ENCODE measurements around the gene AMMECR1L.
"Not testable (repeated sequence)": the region's sequence is repeated elsewhere in the genome, so short reads cannot be mapped to it uniquely, and the experiment has no call there.

The AMMECR1L gene

DNA sequence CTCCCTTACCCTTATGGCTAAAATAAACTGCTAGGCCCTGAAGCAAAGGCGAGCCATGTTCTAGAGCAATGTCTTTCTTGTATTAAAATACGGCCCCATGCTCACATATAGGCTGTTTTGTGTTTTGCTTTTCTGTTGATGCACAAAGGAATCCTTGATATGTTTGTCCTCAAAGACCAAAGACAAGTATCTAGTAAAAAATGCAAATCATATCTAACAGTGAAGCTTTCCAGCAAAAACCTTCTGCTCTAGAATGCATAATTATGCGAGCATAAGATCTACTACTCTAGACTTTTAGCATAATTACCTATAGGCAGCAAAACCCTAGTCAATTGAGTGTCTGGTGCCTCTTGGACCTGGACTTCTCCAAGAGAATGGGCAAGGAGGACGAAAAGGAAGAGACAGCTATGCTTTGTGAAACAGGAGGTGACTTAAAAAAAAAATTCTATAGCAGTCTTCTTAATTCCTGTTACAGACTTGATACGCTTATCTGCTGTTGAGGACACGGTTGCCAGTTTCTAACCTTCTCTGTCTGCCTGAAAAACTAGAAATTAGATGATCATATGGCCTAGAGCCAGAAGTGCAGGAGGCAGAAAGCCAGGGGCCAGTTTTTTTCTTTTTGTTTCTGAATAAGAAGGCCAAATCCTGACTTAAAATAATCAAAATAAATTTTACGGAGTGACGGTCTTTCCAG lies 1.5 kb upstream of the AMMECR1L start:
- H3K4me3 ChIP-seq (ENCODE audit: control insufficient read depth, low read depth, low read length), result peak overlapping the region; percentile 11
- no peak for DNase-seq (ENCODE audit: low read depth)

DNA sequence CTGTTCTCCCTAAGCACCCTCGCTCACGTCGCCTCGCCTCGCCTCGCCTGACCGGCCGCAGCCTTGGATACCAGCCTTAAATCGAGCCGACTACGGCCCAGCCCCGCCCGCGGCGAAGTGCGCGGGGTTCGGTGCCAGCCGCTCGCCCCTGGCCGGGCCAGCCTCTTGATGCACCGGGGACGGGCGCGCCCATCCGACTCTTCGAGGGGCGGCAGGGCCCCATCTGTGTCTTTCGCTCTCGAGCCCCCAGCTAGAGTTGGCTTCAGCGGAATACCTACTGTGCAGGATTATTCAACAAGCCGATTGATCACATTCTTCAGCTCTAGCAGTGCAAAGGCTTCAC lies 808 bp upstream of the AMMECR1L start:
- not testable (repeated sequence) for DNase-seq (ENCODE audit: low read depth)
- peak overlapping the region; percentile 59 for H3K4me3 ChIP-seq (ENCODE audit: control insufficient read depth, low read depth, low read length)

More for the DNA sequence above, 1.5 kb upstream of the AMMECR1L start:
- TF ChIP-seq CTCF (IDR thresholded peaks at IDR 0.05; ENCODE audit: control insufficient read depth, insufficient read depth, low read depth, low read length, missing control alignments), result no peak

GRCh38 chr2:127884861-127885740 lies 655 bp downstream of the AMMECR1L start:
- not testable (repeated sequence) for DNase-seq (ENCODE audit: low read depth)
- TF ChIP-seq CTCF (IDR thresholded peaks at IDR 0.05; ENCODE audit: control insufficient read depth, insufficient read depth, low read depth, low read length, missing control alignments), result peak; percentile 12
- peak overlapping the region; percentile 46 for H3K4me3 ChIP-seq (ENCODE audit: control insufficient read depth, low read depth, low read length)

GRCh38 chr2:127884436-127884835 lies 1.3 kb downstream of the AMMECR1L start:
- peak; percentile 38 for DNase-seq (ENCODE audit: low read depth)
- no peak for TF ChIP-seq CTCF (IDR thresholded peaks at IDR 0.05; ENCODE audit: control insufficient read depth, insufficient read depth, low read depth, low read length, missing control alignments)
- peak overlapping the region; percentile 46 for H3K4me3 ChIP-seq (ENCODE audit: control insufficient read depth, low read depth, low read length)

GRCh38 chr2:127879899-127880298 lies 5.9 kb downstream of the AMMECR1L start:
- no peak for TF ChIP-seq CTCF (IDR thresholded peaks at IDR 0.05; ENCODE audit: control insufficient read depth, insufficient read depth, low read depth, low read length, missing control alignments)
- DNase-seq (ENCODE audit: low read depth), result no peak
- H3K4me3 ChIP-seq (ENCODE audit: control insufficient read depth, low read depth, low read length), result no peak overlapping the region

GRCh38 chr2:127877626-127878025 lies 8.1 kb downstream of the AMMECR1L start:
- no peak for DNase-seq (ENCODE audit: low read depth)
- no peak for TF ChIP-seq CTCF (IDR thresholded peaks at IDR 0.05; ENCODE audit: control insufficient read depth, insufficient read depth, low read depth, low read length, missing control alignments)
- H3K4me3 ChIP-seq (ENCODE audit: control insufficient read depth, low read depth, low read length), result no peak overlapping the region

DNA sequence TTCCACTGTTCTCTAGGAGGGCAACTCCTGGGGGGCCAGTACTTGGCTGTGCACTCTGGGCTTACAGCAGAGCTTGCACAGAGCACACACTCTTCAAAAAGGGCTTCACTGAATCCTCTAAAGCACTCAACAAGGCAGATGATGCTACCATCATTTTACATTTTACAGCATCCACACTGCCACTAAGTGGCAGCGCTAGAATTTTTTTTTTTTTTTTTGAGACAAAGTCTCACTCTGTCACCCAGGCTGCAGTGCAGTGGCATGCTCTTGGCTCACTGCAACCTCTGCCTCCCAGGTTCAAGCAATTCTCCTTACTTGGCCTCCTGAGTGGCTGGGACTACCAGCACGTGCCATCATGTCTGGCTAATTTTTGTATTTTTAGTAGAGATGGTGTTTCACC lies 8.6 kb downstream of the AMMECR1L start:
- DNase-seq (ENCODE audit: low read depth), result no peak
- H3K4me3 ChIP-seq (ENCODE audit: control insufficient read depth, low read depth, low read length), result no peak overlapping the region
- no peak for TF ChIP-seq CTCF (IDR thresholded peaks at IDR 0.05; ENCODE audit: control insufficient read depth, insufficient read depth, low read depth, low read length, missing control alignments)
